ENCODE data around the gene PEMT. TPM values are rescaled to one million over a fixed set of nuclear protein-coding genes. Genes with fewer than 3 reads are reported as not detected.

PEMT gene
- total RNA-seq, 1 experiment from 2014 or later, result 39.8 TPM

DNA sequence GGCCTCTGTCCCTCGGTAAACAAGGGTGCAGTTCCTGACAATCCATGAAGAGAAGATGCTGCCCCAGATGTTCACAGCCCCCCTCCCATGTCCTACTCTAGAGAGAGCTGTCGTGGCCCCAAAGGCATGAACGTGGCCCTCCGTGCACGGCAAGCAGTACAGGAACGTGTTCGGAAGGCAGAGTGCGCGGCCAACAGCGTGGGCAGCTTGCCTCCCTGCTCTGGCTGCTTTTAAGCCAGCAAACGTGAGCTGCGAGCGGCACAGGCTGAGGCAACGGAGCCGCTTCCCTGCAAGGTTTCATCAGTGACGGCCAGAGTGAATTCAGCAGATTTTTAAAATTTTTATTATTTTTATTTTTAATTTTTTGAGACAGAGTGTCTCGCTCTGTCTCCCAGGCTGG is 37.2 kb downstream of the PEMT start:
- Histone ChIP-seq H3K4me3 (ENCODE audit: low read depth, low read length, poor library complexity, severe bottlenecking) (no peak overlapping the region), H3K27me3 (replicated peaks; ENCODE audit: insufficient read depth, low read depth, low read length, poor library complexity) (no peaks in the 10 kb centered on the region), H3K36me3 (ENCODE audit: insufficient read depth, low read length, poor library complexity, severe bottlenecking) (no peaks in the 10 kb centered on the region), H3K4me1 (ENCODE audit: insufficient read depth, low read length, poor library complexity, severe bottlenecking) (no peaks in the 10 kb centered on the region), H3K27ac (ENCODE audit: low read depth, low read length, poor library complexity, severe bottlenecking) (no peak overlapping the region), H3K9me3 (ENCODE audit: low read depth, low read length, poor library complexity, severe bottlenecking) (no peaks in the 10 kb centered on the region)
- no peak for DNase-seq (ENCODE audit: low spot score)
- ChIA-PET POLR2A (ENCODE audit: low non-redundant PET) (no interaction called here), CTCF (no interaction called here)
- intact Hi-C loops (cut with micrococcal nuclease; ENCODE audit: unreplicated experiment), result no loop called here
- BruUV-seq (replicated peaks), result no TSS peak
- no peak for TF ChIP-seq EZH2 (IDR thresholded peaks at IDR 0.05; ENCODE audit: borderline replicate concordance, low read depth, low read length, poor library complexity, severe bottlenecking)
- TF ChIP-seq, protein P1, sequence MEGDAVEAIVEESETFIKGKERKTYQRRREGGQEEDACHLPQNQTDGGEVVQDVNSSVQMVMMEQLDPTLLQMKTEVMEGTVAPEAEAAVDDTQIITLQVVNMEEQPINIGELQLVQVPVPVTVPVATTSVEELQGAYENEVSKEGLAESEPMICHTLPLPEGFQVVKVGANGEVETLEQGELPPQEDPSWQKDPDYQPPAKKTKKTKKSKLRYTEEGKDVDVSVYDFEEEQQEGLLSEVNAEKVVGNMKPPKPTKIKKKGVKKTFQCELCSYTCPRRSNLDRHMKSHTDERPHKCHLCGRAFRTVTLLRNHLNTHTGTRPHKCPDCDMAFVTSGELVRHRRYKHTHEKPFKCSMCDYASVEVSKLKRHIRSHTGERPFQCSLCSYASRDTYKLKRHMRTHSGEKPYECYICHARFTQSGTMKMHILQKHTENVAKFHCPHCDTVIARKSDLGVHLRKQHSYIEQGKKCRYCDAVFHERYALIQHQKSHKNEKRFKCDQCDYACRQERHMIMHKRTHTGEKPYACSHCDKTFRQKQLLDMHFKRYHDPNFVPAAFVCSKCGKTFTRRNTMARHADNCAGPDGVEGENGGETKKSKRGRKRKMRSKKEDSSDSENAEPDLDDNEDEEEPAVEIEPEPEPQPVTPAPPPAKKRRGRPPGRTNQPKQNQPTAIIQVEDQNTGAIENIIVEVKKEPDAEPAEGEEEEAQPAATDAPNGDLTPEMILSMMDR (conservative IDR thresholded peaks at IDR 0.05; ENCODE audit: low read depth, low read length), result no peak

DNA sequence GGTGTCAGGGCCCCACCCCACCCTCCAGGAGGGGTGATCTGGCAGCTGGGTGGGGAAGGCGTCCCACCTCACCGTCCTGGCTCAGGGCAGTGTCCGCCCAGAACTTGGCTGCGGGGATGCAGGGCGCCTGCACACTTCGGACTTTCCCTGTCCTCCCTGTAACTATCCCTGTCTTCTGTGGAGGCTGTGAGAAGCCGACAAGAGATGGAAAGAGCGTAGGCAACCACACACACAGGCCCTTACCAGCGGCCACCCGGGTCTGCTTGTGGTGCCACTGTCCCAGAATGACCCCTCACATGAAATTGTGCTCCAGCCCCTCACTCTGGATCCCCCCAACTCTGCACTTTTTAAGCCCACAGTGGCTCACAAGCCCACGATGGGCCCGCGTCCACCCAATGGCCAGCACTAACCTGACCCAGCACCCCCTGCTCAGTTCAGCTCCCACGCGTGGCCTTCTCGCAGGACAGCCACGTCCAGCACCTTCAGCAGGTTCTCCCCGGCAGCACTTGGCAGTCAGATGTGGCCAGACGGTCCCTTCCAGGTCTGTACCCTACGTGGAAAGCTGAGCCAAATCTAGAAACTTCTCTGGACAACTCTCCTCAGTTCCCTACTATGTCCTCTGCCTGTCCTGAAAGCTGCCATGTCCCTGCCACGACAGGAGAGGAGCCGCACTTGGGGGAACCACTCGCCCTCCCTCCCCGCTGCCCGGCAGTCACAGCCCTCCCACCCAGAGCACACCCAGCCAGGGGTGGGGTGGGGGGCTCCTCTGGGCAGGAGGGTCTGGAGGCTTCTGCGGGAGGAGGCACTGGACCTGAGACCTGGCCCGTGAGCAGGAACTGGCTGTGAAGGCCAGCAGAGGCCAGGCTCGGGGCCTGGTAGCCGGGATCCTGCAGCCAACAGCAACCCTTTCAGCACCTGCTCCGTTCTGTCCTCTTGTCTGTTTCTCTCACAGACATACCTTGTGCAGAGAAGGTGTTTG is 38.0 kb downstream of the PEMT start:
- Histone ChIP-seq H3K4me1 (ENCODE audit: insufficient read depth, low read length, poor library complexity, severe bottlenecking) (no peaks in the 10 kb centered on the region), H3K4me3 (ENCODE audit: low read depth, low read length, poor library complexity, severe bottlenecking) (no peak overlapping the region), H3K27ac (ENCODE audit: low read depth, low read length, poor library complexity, severe bottlenecking) (no peak overlapping the region), H3K27me3 (replicated peaks; ENCODE audit: insufficient read depth, low read depth, low read length, poor library complexity) (no peaks in the 10 kb centered on the region), H3K36me3 (ENCODE audit: insufficient read depth, low read length, poor library complexity, severe bottlenecking) (no peaks in the 10 kb centered on the region), H3K9me3 (ENCODE audit: low read depth, low read length, poor library complexity, severe bottlenecking) (no peaks in the 10 kb centered on the region)
- intact Hi-C loops (cut with micrococcal nuclease; ENCODE audit: unreplicated experiment), result no loop called here
- BruUV-seq (replicated peaks), result no TSS peak
- ChIA-PET POLR2A (ENCODE audit: low non-redundant PET) (no interaction called here), CTCF (no interaction called here)
- DNase-seq (ENCODE audit: low spot score), result no peak
- TF ChIP-seq EZH2 (IDR thresholded peaks at IDR 0.05; ENCODE audit: borderline replicate concordance, low read depth, low read length, poor library complexity, severe bottlenecking), result no peak
- TF ChIP-seq, protein P1 (conservative IDR thresholded peaks at IDR 0.05; ENCODE audit: low read depth, low read length), result no peak

DNA sequence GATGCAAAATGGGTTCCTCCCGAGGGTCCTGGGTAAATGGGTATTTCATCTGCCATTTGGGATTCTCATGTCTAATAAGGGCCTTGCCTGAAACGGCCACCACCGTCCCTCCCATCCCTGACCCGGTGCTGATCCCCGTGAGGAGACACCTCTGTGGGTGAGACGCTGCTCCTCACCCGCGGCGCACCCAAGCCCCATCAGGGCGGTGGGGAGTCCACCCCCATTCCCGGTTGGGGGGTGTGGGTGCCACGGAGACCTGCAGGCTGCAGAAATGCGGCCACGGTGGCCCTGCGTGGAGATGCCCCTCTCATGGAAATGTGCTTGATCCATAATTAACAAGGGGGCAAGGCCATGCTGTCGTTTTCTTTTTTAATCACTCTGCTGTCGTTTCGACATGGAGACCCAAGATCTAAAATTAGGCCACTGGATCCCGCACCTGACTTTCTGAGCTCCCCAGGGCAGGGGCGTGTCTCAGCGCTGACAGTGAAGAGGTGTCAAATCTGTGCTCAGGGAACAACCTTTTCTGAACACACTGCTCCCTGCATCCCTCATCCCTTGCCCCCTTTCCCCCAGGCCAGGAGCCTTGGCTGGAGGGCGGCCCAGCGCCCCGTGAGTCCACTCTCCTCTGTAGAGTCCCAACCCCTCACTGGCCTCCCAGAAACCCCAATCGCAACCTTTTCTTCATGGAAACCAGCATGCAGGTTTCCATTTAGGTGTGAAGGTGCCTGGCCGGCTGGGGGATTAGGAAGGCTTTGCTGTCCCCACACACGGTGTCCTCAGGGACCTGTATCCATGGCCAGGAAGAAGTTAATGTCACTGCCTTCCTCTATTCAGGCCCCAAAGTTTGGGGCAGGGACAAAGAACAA is 38.9 kb downstream of the PEMT start:
- Histone ChIP-seq H3K36me3 (ENCODE audit: insufficient read depth, low read length, poor library complexity, severe bottlenecking) (no peaks in the 10 kb centered on the region), H3K4me3 (ENCODE audit: low read depth, low read length, poor library complexity, severe bottlenecking) (no peak overlapping the region), H3K27ac (ENCODE audit: low read depth, low read length, poor library complexity, severe bottlenecking) (no peak overlapping the region), H3K9me3 (ENCODE audit: low read depth, low read length, poor library complexity, severe bottlenecking) (no peaks in the 10 kb centered on the region), H3K4me1 (ENCODE audit: insufficient read depth, low read length, poor library complexity, severe bottlenecking) (no peaks in the 10 kb centered on the region), H3K27me3 (replicated peaks; ENCODE audit: insufficient read depth, low read depth, low read length, poor library complexity) (no peaks in the 10 kb centered on the region)
- intact Hi-C loops (cut with micrococcal nuclease; ENCODE audit: unreplicated experiment), result no loop called here
- ChIA-PET CTCF (no interaction called here), POLR2A (ENCODE audit: low non-redundant PET) (no interaction called here)
- TF ChIP-seq, protein P1 (conservative IDR thresholded peaks at IDR 0.05; ENCODE audit: low read depth, low read length), result no peak
- no peak for TF ChIP-seq EZH2 (IDR thresholded peaks at IDR 0.05; ENCODE audit: borderline replicate concordance, low read depth, low read length, poor library complexity, severe bottlenecking)
- DNase-seq (ENCODE audit: low spot score), result no peak
- no TSS peak for BruUV-seq (replicated peaks)

Measured in A673 (cell line).